ENCODE measurements around the gene PRMT9. TPM values are rescaled to one million over a fixed set of nuclear protein-coding genes. Genes with fewer than 3 reads are reported as not detected.

The PRMT9 gene
- polyA plus RNA-seq, 1 donor (not counting 4 experiments of a cell fraction or from before 2014, with no cell fraction given): 10.4 TPM

DNA sequence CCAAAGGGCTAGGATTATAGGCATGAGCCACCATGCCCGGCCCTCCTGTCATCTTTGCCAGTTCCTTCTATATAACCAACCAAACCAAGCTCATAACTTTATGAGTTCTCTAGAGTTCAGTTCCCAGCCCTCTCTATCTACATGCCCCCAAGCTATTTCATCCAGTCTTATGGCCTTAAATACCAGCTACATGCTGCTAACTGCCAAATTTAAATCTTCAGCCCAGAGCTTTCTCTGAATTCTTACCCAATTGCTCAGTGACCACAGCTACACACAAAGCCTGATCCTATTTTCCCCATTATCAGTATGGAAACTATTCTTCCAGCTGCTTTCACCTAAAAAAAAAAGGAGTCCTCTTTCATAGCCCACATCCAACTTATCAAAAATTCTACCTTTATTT is 43.6 kb downstream of the PRMT9 start:
- H2AFZ ChIP-seq (ENCODE audit: control insufficient read depth, low read length): no peak overlapping the region
- peaks cover 2 to 3% of the 10 kb centered on the region in 2 experiments for H3K36me3 ChIP-seq (ENCODE audit: control insufficient read depth in 2 of 2, extremely low read depth in 1 of 2, insufficient read depth in 2 of 2, low read length in 2 of 2)
- peaks cover 4% of the 10 kb centered on the region for H3K79me2 ChIP-seq (ENCODE audit: control insufficient read depth, insufficient read depth, low read length)
- H3K27ac ChIP-seq (ENCODE audit: control insufficient read depth, insufficient read depth, low read length): no peak overlapping the region
- TF ChIP-seq, protein P1, sequence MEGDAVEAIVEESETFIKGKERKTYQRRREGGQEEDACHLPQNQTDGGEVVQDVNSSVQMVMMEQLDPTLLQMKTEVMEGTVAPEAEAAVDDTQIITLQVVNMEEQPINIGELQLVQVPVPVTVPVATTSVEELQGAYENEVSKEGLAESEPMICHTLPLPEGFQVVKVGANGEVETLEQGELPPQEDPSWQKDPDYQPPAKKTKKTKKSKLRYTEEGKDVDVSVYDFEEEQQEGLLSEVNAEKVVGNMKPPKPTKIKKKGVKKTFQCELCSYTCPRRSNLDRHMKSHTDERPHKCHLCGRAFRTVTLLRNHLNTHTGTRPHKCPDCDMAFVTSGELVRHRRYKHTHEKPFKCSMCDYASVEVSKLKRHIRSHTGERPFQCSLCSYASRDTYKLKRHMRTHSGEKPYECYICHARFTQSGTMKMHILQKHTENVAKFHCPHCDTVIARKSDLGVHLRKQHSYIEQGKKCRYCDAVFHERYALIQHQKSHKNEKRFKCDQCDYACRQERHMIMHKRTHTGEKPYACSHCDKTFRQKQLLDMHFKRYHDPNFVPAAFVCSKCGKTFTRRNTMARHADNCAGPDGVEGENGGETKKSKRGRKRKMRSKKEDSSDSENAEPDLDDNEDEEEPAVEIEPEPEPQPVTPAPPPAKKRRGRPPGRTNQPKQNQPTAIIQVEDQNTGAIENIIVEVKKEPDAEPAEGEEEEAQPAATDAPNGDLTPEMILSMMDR (optimal IDR thresholded peaks at IDR 0.05 in 1 of 3, IDR thresholded peaks at IDR 0.05 in 1 of 3, conservative IDR thresholded peaks at IDR 0.05 in 1 of 3; ENCODE audit: extremely low read depth in 1 of 3, insufficient read depth in 2 of 3, low read length in 3 of 3): no peak
- TF ChIP-seq EZH2 (IDR thresholded peaks at IDR 0.05; ENCODE audit: low read length): no peak
- DNase-seq (ENCODE audit: low read depth, low spot score) (no peak), FAIRE-seq (no peak)
- no peak overlapping the region for H3K4me2 ChIP-seq (ENCODE audit: control insufficient read depth, extremely low read depth, insufficient read depth, low read depth, low read length)
- dilution Hi-C loops (cut with MboI; ENCODE audit: extremely low pct_ligation_motif_present, low sequenced_read_pairs): no loop called here
- H3K9me1 ChIP-seq (ENCODE audit: control insufficient read depth, extremely low read depth, insufficient read depth, low read length): no peaks in the 10 kb centered on the region
- H3K9ac ChIP-seq (ENCODE audit: control insufficient read depth, extremely low read depth, insufficient read depth, low read length): no peak overlapping the region
- H3K27me3 ChIP-seq (ENCODE audit: control insufficient read depth, extremely low read depth, insufficient read depth, low read length): no peaks in the 10 kb centered on the region
- no peaks in the 10 kb centered on the region for H3K4me1 ChIP-seq (ENCODE audit: control insufficient read depth, extremely low read depth, insufficient read depth, low read length)
- H3K4me3 ChIP-seq (ENCODE audit: control insufficient read depth in 2 of 3, extremely low read depth in 1 of 3, insufficient read depth in 2 of 3, low read depth in 1 of 3, low read length in 3 of 3): no peak overlapping the region
- H4K20me1 ChIP-seq (ENCODE audit: control insufficient read depth, extremely low read depth, insufficient read depth, low read length): no peaks in the 10 kb centered on the region
- H3K9me3 ChIP-seq (ENCODE audit: control insufficient read depth, low read depth, low read length): no peaks in the 10 kb centered on the region

DNA sequence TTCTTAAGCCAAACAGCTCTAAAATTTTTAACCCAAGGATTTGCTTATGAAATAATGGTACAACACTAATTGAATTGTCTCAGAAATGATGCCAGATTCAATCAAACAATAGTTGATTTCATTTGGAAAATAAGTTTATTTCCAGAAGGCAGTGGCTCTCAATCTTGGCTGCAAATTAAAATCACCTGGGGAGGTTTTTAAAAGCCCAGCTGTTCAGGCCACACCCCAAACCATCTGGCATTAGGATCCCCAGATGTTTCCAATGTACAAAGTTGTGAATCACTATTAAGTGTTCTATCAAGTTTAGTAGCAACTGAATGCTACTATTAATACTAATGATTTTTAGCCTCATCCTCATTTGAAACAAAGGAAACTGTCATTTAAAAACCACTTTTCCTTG is 44.6 kb downstream of the PRMT9 start:
- Histone ChIP-seq H3K79me2 (ENCODE audit: control insufficient read depth, insufficient read depth, low read length) (peaks cover 1% of the 10 kb centered on the region), H3K4me2 (ENCODE audit: control insufficient read depth, extremely low read depth, insufficient read depth, low read depth, low read length) (no peak overlapping the region), H4K20me1 (ENCODE audit: control insufficient read depth, extremely low read depth, insufficient read depth, low read length) (no peaks in the 10 kb centered on the region), H3K4me1 (ENCODE audit: control insufficient read depth, extremely low read depth, insufficient read depth, low read length) (no peaks in the 10 kb centered on the region), H3K9me3 (ENCODE audit: control insufficient read depth, low read depth, low read length) (no peaks in the 10 kb centered on the region), H2AFZ (ENCODE audit: control insufficient read depth, low read length) (no peak overlapping the region), H3K36me3 (ENCODE audit: control insufficient read depth in 2 of 2, extremely low read depth in 1 of 2, insufficient read depth in 2 of 2, low read length in 2 of 2) (peaks cover 3 to 4% of the 10 kb centered on the region in 2 experiments), H3K9me1 (ENCODE audit: control insufficient read depth, extremely low read depth, insufficient read depth, low read length) (no peaks in the 10 kb centered on the region), H3K9ac (ENCODE audit: control insufficient read depth, extremely low read depth, insufficient read depth, low read length) (no peak overlapping the region), H3K27ac (ENCODE audit: control insufficient read depth, insufficient read depth, low read length) (no peak overlapping the region), H3K27me3 (ENCODE audit: control insufficient read depth, extremely low read depth, insufficient read depth, low read length) (no peaks in the 10 kb centered on the region), H3K4me3 (ENCODE audit: control insufficient read depth in 2 of 3, extremely low read depth in 1 of 3, insufficient read depth in 2 of 3, low read depth in 1 of 3, low read length in 3 of 3) (no peak overlapping the region)
- TF ChIP-seq, protein P1 (optimal IDR thresholded peaks at IDR 0.05 in 1 of 3, IDR thresholded peaks at IDR 0.05 in 1 of 3, conservative IDR thresholded peaks at IDR 0.05 in 1 of 3; ENCODE audit: extremely low read depth in 1 of 3, insufficient read depth in 2 of 3, low read length in 3 of 3): no peak
- no peak for TF ChIP-seq EZH2 (IDR thresholded peaks at IDR 0.05; ENCODE audit: low read length)
- dilution Hi-C loops (cut with MboI; ENCODE audit: extremely low pct_ligation_motif_present, low sequenced_read_pairs): no loop called here
- FAIRE-seq (no peak), DNase-seq (ENCODE audit: low read depth, low spot score) (no peak)

Data from keratinocyte (primary cell).